ENCODE data around the gene CACNA1G.
A peak's percentile ranks its signal among the peaks of the same experiment; 100 is the strongest.

CACNA1G gene

GRCh38 chr17:50547736-50548083 is 12.8 kb upstream of the CACNA1G start:
- Histone ChIP-seq H3F3A (ENCODE audit: insufficient read depth, low read length) (no peaks in the 10 kb centered on the region), H3K9me2 (ENCODE audit: low read depth, low read length) (no peaks in the 10 kb centered on the region), H3K27me3 (ENCODE audit: insufficient read depth, low read length) (no peaks in the 10 kb centered on the region; the same call in 1 of the 2 replicates), H3K36me3 (ENCODE audit: insufficient read depth, low read length) (no peaks in the 10 kb centered on the region), H3K4me1 (ENCODE audit: insufficient read depth, low read length, severe bottlenecking) (peaks cover 6% of the 10 kb centered on the region), H3K79me2 (ENCODE audit: insufficient read depth, low read length) (no peaks in the 10 kb centered on the region), H3K27ac (ENCODE audit: low read depth, low read length, poor library complexity, severe bottlenecking) (no peak overlapping the region), H2AFZ (ENCODE audit: low read length) (no peak overlapping the region), H3K4me2 (ENCODE audit: low read length) (peak overlapping the region; percentile 77; the same call in 1 of the 2 replicates), H3K9me3 (ENCODE audit: low read length) (no peaks in the 10 kb centered on the region), H4K20me1 (ENCODE audit: insufficient read depth, low read length) (no peaks in the 10 kb centered on the region), H3K4me3 (ENCODE audit: low read depth, low read length, poor library complexity, severe bottlenecking) (no peak overlapping the region), H3K9ac (ENCODE audit: low read length) (no peak overlapping the region; the same call in 1 of the 2 replicates)
- TF ChIP-seq EZH2 (IDR thresholded peaks at IDR 0.05; ENCODE audit: borderline replicate concordance, low read length), result no peak
- no peak for TF ChIP-seq CTCF (IDR thresholded peaks at IDR 0.05; ENCODE audit: low read length)

- no peak overlapping the region for H3K9ac ChIP-seq (ENCODE audit: low read length)
- H3K9me3 ChIP-seq (ENCODE audit: low read length), result no peaks in the 10 kb centered on the region
- no peak overlapping the region for H2AFZ ChIP-seq (ENCODE audit: low read length)
- H4K20me1 ChIP-seq (ENCODE audit: insufficient read depth, low read length), result no peaks in the 10 kb centered on the region
- H3K4me1 ChIP-seq (ENCODE audit: insufficient read depth, low read length, severe bottlenecking), result peaks cover 6% of the 10 kb centered on the region
- H3F3A ChIP-seq (ENCODE audit: insufficient read depth, low read length), result no peaks in the 10 kb centered on the region
- no peak for TF ChIP-seq CTCF (IDR thresholded peaks at IDR 0.05; ENCODE audit: low read length)
- no peaks in the 10 kb centered on the region; the same call in 1 of the 2 replicates for H3K27me3 ChIP-seq (ENCODE audit: insufficient read depth, low read length)
- no peaks in the 10 kb centered on the region for H3K79me2 ChIP-seq (ENCODE audit: insufficient read depth, low read length)
- no peaks in the 10 kb centered on the region for H3K9me2 ChIP-seq (ENCODE audit: low read depth, low read length)
- no peak overlapping the region for H3K4me2 ChIP-seq (ENCODE audit: low read length)
- H3K4me3 ChIP-seq (ENCODE audit: low read depth, low read length, poor library complexity, severe bottlenecking), result no peak overlapping the region
- no peaks in the 10 kb centered on the region for H3K36me3 ChIP-seq (ENCODE audit: insufficient read depth, low read length)
- no peak overlapping the region for H3K27ac ChIP-seq (ENCODE audit: low read depth, low read length, poor library complexity, severe bottlenecking)
Observed at GRCh38 chr17:50548831-50549230, 11.7 kb upstream of the CACNA1G start.

GRCh38 chr17:50549256-50549941 is 11.1 kb upstream of the CACNA1G start:
- H3K79me2 ChIP-seq (ENCODE audit: insufficient read depth, low read length), result no peaks in the 10 kb centered on the region
- H2AFZ ChIP-seq (ENCODE audit: low read length), result no peak overlapping the region
- no peaks in the 10 kb centered on the region for H3K9me2 ChIP-seq (ENCODE audit: low read depth, low read length)
- H3K36me3 ChIP-seq (ENCODE audit: insufficient read depth, low read length), result no peaks in the 10 kb centered on the region
- H3K9me3 ChIP-seq (ENCODE audit: low read length), result no peaks in the 10 kb centered on the region
- no peak overlapping the region for H3K9ac ChIP-seq (ENCODE audit: low read length)
- no peaks in the 10 kb centered on the region for H3F3A ChIP-seq (ENCODE audit: insufficient read depth, low read length)
- H3K27ac ChIP-seq (ENCODE audit: low read depth, low read length, poor library complexity, severe bottlenecking), result no peak overlapping the region
- no peak overlapping the region for H3K4me2 ChIP-seq (ENCODE audit: low read length)
- TF ChIP-seq CTCF (IDR thresholded peaks at IDR 0.05; ENCODE audit: low read length) (no peak), EZH2 (IDR thresholded peaks at IDR 0.05; ENCODE audit: borderline replicate concordance, low read length) (no peak)
- no peaks in the 10 kb centered on the region; the same call in 1 of the 2 replicates for H3K27me3 ChIP-seq (ENCODE audit: insufficient read depth, low read length)
- H3K4me1 ChIP-seq (ENCODE audit: insufficient read depth, low read length, severe bottlenecking), result peaks cover 6% of the 10 kb centered on the region
- no peak overlapping the region for H3K4me3 ChIP-seq (ENCODE audit: low read depth, low read length, poor library complexity, severe bottlenecking)
- no peaks in the 10 kb centered on the region for H4K20me1 ChIP-seq (ENCODE audit: insufficient read depth, low read length)
